ENCODE measurements around the gene RRAS.

The RRAS gene

GRCh38 chr19:49640113-49640898 lies at the start of gene RRAS:
RRAS (minus strand) TSS chr19:49640143; CDS start chr19:49640098, 45 bp downstream.
- DNase-seq, result peak; percentile 99

- peak; percentile 68 for DNase-seq
These were observed 49.5 kb upstream of the RRAS start, which contains the start of gene ADM5 for GRCh38 chr19:49689133-49690078. ADM5 (plus strand) TSS chr19:49689594; CDS start chr19:49689838, 244 bp downstream.

- DNase-seq, result no peak
These were observed 48.7 kb upstream of the RRAS start for GRCh38 chr19:49688531-49689132.

- DNase-seq, result no peak
These were observed 47.8 kb upstream of the RRAS start for GRCh38 chr19:49687566-49688316.

GRCh38 chr19:49687150-49687549 lies 47.2 kb upstream of the RRAS start:
- DNase-seq, result no peak

- no peak for DNase-seq
These were observed 46.7 kb upstream of the RRAS start for GRCh38 chr19:49686503-49687088.

GRCh38 chr19:49685845-49686332 lies 45.9 kb upstream of the RRAS start:
- DNase-seq, result no peak

- DNase-seq, result no peak
These were observed 45.1 kb upstream of the RRAS start for GRCh38 chr19:49684983-49685553.

- DNase-seq, result no peak
These were observed 44.5 kb upstream of the RRAS start for GRCh38 chr19:49684251-49684982.

GRCh38 chr19:49683814-49684250 lies 43.9 kb upstream of the RRAS start:
- no peak for DNase-seq

GRCh38 chr19:49682274-49682673 lies 42.3 kb upstream of the RRAS start:
- no peak for DNase-seq

GRCh38 chr19:49681830-49682229 lies 41.9 kb upstream of the RRAS start:
- DNase-seq, result no peak

- peak; percentile 93 for DNase-seq
These were observed 40.7 kb upstream of the RRAS start for GRCh38 chr19:49680421-49681351.

GRCh38 chr19:49679771-49680413 lies 39.9 kb upstream of the RRAS start:
- DNase-seq, result no peak

- DNase-seq, result no peak
These were observed 39.2 kb upstream of the RRAS start for GRCh38 chr19:49678985-49679770.

GRCh38 chr19:49677901-49678674 lies 38.1 kb upstream of the RRAS start:
- peak; percentile 55 for DNase-seq

- DNase-seq, result no peak
These were observed 37.4 kb upstream of the RRAS start, which contains the start of gene PRMT1 for GRCh38 chr19:49677231-49677900. PRMT1 (plus strand) TSS chr19:49677271; CDS start chr19:49677281, 10 bp downstream.
